Suppressor macrophage treated with lipopolysaccharide for 1 hour (primary cell): ENCODE measurements around the gene PXN.
A peak's percentile ranks its signal among the peaks of the same experiment; 100 is the strongest.
"Not testable (repeated sequence)": the region's sequence is repeated elsewhere in the genome, so short reads cannot be mapped to it uniquely, and the experiment has no call there.

Experiments
- DNase-seq, 3 donors: peaks; one replicate each; pipeline ENCODE4 v3.0.0-alpha.2; 2020 to 2022

Gene PXN

DNA sequence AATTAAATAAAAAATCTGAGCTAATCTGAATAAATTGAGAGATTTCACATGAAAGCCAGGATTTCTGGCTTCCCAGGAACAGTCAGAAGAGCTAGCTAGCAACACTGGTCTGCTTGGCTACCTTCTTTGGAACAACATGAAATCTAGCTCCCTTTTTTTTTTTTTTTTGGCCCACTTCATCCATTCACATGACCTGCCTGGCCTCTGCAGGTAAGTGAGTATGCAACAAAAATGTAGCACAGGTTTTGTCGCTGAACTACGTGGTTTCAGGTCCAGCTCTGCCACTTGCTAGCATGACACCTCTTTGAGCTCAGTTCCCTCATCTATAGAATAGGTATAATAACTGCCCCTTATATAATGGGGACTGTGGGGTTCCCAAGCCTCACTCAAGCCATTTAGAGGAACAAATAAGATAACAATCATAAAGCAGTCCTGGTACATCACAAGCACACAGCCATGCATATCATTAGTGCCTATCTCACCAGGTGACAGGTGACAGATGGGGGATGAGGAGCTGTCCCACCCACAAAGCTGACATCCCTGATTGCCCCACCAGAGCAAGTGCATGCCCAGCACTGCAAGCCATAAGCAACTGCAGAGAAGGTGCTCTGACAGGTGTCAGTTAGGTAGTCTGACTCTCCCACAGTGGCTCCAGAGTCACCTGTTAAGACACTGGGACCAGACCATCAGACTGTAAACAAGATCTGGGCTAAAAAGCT lies 25.6 kb downstream of the PXN start:
- DNase-seq, result no peak

- DNase-seq, result no peak
Observed at GRCh38 chr12:120238839-120239445, 26.6 kb downstream of the PXN start.

DNA sequence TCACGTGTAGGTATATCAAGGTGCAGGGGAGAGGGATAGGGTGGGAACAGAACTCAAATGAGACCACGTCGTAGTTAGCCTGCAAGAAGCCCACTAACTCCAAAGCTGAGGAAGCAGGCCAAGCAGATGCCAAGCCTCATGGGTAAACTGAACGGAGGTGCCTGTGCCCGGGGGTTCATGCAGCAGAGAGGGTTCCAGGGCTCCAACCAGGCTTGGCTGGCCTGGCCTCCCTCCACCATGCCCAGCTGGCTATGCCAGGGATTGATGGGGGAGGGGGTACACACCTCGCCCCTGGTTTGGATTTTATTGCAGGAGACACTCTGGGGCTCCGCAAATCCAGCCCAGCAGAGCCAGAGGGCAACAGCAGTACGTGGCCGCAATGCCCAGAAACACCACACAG lies 27.3 kb downstream of the PXN start:
- DNase-seq, result no peak

DNA sequence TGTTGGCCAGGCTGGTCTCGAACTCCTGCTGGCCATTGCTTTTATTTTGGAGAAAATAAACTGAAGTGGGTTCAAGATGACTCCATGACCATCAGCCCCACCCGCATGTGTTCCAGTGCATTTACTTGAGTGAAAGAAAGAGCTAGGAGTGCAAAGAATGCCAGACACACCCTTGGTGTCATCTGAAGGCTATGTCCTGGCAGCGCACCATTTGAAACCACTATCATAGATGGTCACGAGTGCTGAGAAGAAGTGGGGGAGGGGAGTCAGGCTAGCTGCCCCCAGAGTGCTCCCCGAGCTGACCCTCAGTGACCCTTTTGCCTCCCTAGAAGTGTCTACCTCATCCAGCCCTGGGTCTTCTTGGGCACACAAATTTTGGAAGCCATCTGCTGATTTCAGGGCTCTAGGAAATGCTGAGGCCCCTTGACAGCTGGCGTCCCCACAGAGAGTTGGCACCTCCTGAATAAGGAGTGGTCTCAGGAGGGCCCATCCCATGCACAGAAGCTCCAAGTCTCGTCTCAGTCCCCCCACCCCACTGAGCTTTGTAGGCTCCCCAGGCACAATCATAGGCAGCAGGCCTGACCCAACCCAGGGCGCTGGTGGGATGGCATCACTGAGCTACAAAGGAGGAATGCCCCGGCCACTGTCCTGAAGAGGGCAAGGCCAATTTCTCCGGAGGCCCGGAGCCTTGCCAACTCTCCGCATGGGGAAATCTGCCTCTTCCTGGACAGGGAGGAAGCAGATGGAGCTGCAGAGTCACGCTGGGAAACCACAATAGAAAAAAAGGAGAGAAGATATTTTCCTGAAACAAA lies 28.0 kb downstream of the PXN start:
- peak; percentile 92 to 95 (median 93) for DNase-seq

- DNase-seq, result not testable (repeated sequence)
Observed at GRCh38 chr12:120236809-120237208, 28.7 kb downstream of the PXN start.

DNA sequence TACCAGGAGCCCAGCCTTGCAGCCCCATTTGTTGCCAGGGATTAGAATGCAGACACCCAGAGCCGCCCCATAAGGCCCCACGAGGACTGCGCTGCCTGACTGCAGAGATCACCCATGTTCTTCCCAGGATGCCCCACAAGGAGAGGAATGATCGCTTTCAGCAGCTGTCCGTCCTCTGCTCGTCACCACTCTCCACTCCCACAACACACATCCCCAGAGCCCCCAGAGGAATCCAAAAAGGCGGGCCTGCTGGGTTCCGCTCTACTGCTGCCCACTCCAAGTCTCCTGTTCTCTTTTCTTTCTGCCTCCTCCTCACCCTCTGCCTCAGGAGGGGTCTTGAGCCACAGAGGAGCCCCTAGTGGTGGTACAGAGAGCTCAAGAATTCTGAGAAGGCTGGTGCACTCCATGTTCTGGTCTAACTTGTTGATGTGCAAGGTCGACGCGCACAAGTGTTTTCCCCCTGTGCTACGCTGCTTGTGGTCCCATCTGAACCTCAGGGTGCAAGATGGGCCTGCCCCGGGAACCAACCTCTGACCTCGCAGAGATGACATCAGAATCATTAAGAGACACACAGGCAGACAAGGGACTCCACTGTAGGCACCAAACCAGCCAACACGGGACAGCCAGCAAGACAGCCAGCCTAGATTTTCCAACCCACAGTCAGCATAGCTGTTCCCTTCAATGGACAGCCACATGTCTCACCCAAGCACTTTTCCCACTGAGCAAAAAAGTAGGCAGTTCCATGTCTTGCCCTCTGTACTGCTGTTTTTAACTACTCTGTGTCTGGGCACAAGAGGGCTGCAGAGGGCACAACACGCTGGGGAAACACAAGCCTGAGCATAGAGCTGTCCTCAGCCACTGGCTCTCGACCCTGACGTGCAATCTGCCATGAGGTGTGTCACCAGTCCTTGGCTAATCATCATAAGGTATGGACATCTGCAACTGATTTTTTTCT lies 29.9 kb downstream of the PXN start:
- peak in 2 of 3 donors; percentile 48 to 50 for DNase-seq

GRCh38 chr12:120234643-120235368 lies 30.7 kb downstream of the PXN start:
- DNase-seq, result peak; percentile 83 to 93 (median 91)

GRCh38 chr12:120231316-120232011 lies 34.1 kb downstream of the PXN start:
- peak; percentile 94 to 96 (median 96) for DNase-seq

GRCh38 chr12:120230974-120231315 lies 34.6 kb downstream of the PXN start:
- DNase-seq, result no peak

GRCh38 chr12:120230326-120230973 lies 35.1 kb downstream of the PXN start:
- DNase-seq, result peak in 2 of 3 donors; percentile 36 to 65

DNA sequence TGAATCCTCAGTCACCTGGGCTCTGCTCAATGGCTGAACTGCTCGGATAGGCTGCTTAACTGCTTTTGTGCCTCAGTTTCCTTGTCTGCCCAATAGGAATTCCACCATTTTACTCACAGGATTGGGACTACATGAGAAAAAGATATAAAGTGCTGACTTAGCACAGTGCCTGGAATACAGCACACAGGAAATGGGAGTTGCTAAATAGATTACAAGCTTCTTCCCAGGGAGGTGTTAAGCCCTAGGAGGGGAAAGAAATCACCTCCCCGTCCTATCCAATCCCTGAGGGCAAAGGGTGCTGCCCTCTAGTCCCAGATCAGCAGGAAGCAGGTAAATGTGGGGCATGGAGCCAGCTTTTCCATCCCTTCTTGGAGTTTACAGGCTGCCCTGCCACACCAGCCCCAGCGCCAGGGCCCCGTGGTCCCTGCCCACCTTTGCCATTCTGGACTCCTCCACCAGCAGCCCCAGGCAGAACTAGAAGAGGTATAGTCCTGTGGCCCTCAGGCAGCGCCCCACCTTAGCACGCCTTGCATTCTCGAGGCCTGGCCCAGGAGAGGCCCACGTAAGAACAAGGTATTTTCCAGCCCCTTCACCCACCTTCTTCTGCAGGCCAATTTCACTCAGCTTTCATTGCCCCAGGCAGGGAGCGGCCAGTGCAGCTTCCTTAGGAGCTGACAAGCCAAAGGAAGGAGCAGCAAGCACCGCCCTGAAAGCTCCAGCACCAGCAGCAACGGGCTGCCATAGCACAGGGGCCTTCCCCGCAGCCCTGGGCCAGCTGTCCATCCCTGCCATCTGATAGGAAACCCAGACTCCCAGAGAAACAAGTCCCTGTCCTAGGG lies 35.8 kb downstream of the PXN start:
- DNase-seq, result no peak

DNA sequence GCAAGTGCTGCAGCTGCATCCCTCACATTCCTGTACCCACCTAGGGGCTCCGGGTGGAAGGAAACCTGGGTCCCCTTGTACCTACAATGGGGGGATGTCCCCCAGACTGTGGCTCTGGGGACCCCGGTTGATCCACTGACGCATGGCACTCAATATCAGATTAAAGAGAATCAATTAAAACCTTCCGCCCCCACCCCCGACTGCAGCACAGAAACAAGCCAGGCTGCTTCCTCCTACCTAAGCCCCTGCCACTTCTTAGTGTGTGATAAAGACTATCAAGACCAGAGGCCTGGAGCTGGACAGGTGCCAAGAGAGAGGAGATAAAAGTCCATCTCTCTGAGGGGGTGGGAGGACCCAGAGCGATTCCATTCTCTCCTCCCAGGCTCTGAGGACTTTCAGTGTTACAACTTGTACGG lies 36.5 kb downstream of the PXN start:
- DNase-seq, result no peak

DNA sequence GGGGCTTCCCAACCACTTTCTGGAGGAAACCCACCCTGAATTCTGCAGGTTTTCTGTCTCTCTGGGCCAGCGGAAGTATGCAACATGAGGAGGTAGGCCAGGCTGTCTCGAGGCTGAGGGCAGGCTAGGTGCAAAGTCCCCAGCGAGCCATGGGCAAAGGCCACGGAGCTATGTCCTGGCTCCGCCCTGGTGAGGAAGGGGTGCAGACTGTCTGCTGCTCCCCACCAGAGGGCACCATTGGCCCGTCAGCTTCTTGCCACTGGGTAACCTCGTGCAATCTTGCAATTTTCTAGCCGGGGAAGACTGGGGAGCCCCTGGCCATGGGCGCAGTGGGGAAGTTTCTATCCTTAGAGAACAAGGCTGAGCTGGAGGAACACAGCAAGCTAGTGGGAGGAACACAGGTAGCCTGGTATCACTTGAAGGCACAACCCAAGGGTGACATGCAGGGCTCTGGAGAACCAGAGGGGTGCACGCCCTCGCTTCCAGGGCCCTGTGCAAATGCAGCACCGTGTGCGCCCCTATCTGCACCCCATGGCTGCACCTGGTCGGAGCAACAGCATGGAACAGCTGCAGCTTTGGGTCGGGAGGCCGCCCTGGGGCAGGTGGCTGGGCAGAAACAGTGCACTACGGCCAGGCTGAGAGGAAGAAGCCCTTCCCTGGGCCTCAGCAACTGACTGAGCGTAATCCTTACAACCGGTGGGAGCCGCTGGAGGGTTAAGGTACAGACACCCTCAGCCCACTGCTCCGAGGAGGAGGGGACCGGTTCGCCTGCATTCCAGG lies 37.0 kb downstream of the PXN start:
- peak; percentile 91 to 95 (median 93) for DNase-seq

DNA sequence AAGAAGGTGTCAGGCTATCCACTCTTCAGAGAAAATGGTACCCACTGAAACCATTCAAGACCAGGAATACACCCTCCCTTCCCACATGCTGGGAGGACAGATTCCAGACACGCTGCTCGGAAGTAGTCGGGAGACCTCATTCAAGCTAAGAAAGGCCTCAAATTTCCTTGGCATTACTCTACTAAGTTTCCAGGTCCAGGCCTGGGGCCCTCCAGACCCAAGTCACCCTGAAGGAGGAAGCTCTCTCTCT lies 37.6 kb downstream of the PXN start:
- DNase-seq, result no peak

DNA sequence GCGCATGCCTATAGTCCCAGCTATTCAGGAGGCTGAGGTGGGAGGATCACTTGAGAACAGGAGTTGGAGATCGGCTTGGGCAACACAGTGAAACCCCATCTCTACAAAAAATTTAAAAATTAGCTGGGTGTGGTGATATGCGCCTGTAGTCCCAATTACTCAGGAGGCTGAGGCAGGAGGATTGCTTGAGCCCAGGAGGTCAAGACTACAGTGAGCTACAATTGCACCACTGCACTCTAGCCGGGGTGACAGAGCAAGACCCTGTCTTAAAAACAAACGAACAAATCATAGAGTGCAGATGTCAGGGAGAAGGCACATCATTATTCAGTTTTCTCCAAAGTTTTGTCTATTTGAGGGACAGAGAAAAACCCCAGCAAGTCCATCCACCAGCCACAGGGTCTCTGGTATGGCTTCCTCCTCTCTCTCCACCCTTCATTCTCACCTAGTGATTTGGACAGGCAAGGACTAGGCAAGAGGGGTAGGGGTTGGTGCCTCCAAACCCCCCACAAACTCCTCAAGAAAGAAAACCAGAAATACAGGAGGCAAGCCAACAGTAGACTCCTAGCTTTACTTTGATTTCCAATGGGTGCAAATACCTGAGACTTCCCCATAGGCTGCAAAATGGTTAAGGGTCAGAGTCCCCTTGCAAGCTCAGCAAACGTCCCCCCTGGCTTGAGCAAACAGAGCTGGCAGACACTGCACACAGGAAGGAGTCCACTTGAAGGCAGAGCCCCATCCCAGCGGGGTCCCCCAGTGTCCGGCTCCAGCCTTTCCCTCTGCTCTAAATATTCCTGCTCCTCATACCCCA lies 38.1 kb downstream of the PXN start:
- no peak for DNase-seq

DNA sequence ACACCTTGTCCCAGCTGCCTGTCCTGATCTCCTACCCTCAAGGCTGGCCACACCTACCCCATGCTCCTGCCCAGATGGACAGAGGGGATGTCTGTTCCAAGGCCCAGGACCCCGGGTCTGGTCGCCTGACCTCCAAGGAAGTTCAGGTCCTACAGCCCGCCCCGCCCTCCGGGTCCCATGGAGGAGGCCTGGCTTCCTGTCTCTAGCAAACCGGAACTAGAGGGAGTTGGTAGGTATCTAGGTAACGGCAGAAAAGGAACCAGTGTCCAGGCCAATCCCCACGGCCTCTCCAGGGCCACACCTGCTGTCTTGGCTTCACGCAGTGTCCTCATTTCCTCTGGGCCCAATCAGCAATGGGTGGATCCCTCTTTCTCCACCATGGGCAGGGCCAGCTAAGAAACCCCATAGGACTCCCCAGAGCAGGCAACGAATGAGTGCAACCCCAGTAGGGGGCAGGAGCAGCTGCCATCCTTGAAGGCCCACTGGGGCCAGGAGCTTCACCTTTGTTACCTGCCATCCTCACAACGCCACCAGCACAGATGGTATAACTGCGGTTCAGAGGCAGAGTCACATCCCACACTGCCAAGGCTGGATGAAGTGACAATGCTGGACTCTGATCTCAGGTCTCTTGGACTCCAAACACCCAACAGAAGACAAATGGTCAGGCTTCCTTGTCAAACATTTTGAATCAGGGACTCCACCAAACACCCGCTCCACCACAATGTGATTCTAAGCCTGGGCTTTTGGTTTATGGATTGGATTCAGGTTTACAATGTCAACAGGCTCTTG lies 39.5 kb downstream of the PXN start:
- peak; percentile 33 to 58 (median 37) for DNase-seq

GRCh38 chr12:120225200-120225558 lies 40.4 kb downstream of the PXN start:
- no peak for DNase-seq
